ENCODE data around the gene ZNF580.

DNA sequence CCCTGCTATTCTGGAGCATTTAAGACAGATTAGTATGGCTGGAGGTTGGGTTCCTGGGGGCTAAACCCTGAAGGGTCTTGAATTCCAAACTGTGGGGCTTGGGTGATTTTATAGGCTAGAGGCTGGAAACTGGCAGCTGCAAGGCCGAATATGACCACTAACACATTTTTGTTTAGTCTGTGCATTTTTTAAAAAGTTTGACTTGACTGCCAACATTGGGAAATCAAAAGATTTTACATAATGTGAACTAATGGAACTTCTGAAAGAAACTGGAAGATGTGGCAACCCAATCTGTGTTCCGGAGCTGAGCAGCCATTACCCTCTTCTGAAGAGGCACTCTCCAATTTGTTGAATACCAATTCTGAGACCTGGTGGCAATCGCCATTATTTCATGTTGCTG, 21.5 kb upstream of the ZNF580 start:
- TF ChIP-seq GATA3 (IDR thresholded peaks at IDR 0.05; ENCODE audit: low read depth, low read length) (no peak), GATA2 (IDR thresholded peaks at IDR 0.05; ENCODE audit: low read depth, low read length) (no peak)
